Endothelial cell of umbilical vein (primary cell): Measurements from ENCODE around the gene ASB1.

Source experiments
- EZH2 ChIP-seq: IDR thresholded peaks from 2 replicates; pipeline ENCODE4 v1.6.1; 2012; ENCODE audit warnings: borderline replicate concordance, low read depth, mild to moderate bottlenecking, moderate library complexity, low read length, inconsistent platforms; ENCODE audit not compliant: severe bottlenecking
- FOS ChIP-seq: IDR thresholded peaks from 2 replicates; pipeline ENCODE4 v1.6.1; 2011; ENCODE audit warnings: mild to moderate bottlenecking, low read length, moderate library complexity, borderline replicate concordance; ENCODE audit not compliant: insufficient read depth
- MYC ChIP-seq: IDR thresholded peaks from one replicate; pipeline ENCODE4 v1.6.1; 2011; ENCODE audit warnings: mild to moderate bottlenecking, low read depth, low read length
- POLR2A ChIP-seq: IDR thresholded peaks from 2 replicates; pipeline ENCODE4 v1.6.1; 2012; ENCODE audit warnings: low read depth, mild to moderate bottlenecking, control low read depth, low read length
- POLR2AphosphoS5 ChIP-seq: IDR thresholded peaks from 2 replicates; pipeline ENCODE4 v1.6.1; 2012; ENCODE audit warnings: low read depth, mild to moderate bottlenecking, control low read depth, low read length, moderate library complexity; ENCODE audit not compliant: insufficient read depth
- TF ChIP-seq, protein P1 (sequence below), 2 donors: IDR thresholded peaks; 1 replicate in 1 of 2; 2 replicates in 1 of 2; pipeline ENCODE4 v1.5.1; 2011; ENCODE audit warnings: low read length in 2 of 2, mild to moderate bottlenecking in 2 of 2, moderate library complexity in 2 of 2, control low read depth in 1 of 2, inconsistent platforms in 1 of 2, low read depth in 1 of 2; ENCODE audit not compliant: insufficient read depth in 1 of 2; ENCODE audit errors: extremely low read depth in 1 of 2
- TF ChIP-seq, protein P2 (sequence below): IDR thresholded peaks from 2 replicates; pipeline ENCODE4 v1.6.1; 2011; ENCODE audit not compliant: insufficient read depth, insufficient read length

DNA sequence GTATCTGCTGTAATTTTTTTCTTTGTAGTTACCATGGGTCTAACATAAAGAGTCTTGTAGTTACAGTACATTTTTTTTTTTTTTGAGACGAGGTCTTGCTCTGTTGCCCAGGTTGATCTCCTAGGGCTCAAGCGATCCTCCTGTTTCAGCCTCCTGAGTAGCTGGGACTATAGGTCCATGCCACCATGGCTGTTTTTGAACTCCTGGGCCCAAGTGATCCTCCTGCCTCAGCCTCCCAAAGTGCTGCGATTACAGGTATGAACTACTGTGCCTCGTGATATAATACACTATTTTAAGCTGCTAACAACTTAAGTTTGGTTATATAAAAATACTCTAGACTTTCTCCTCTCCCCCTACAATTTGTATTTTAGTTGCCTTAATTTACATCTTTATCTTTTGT is 46.3 kb downstream of the ASB1 start:
- no peak for TF ChIP-seq POLR2A
- no peak for TF ChIP-seq EZH2
- TF ChIP-seq, protein P1, sequence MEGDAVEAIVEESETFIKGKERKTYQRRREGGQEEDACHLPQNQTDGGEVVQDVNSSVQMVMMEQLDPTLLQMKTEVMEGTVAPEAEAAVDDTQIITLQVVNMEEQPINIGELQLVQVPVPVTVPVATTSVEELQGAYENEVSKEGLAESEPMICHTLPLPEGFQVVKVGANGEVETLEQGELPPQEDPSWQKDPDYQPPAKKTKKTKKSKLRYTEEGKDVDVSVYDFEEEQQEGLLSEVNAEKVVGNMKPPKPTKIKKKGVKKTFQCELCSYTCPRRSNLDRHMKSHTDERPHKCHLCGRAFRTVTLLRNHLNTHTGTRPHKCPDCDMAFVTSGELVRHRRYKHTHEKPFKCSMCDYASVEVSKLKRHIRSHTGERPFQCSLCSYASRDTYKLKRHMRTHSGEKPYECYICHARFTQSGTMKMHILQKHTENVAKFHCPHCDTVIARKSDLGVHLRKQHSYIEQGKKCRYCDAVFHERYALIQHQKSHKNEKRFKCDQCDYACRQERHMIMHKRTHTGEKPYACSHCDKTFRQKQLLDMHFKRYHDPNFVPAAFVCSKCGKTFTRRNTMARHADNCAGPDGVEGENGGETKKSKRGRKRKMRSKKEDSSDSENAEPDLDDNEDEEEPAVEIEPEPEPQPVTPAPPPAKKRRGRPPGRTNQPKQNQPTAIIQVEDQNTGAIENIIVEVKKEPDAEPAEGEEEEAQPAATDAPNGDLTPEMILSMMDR (IDR thresholded peaks at IDR 0.05; ENCODE audit: extremely low read depth in 1 of 2, insufficient read depth in 1 of 2, low read depth in 1 of 2, low read length in 2 of 2) = no peak
- no peak for TF ChIP-seq FOS
- TF ChIP-seq, protein P2, sequence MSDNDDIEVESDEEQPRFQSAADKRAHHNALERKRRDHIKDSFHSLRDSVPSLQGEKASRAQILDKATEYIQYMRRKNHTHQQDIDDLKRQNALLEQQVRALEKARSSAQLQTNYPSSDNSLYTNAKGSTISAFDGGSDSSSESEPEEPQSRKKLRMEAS = no peak
- no peak for TF ChIP-seq POLR2AphosphoS5
- TF ChIP-seq MYC = no peak
